Vagina (tissue), 2 donors: ENCODE measurements around the gene ARHGAP32.

ENCODE experiments used
- CTCF ChIP-seq, 3 experiments: fragments of 450-650 bp in 2 of 3; fragments of 200-600 bp in 1 of 3; sonication (generic) in 1 of 3; IDR thresholded peaks; one replicate each; pipeline ENCODE4 v1.5.1; 2017 to 2019; ENCODE audit warnings: antibody characterized with exemption in 3 of 3, mild to moderate bottlenecking in 2 of 3, moderate library complexity in 2 of 3
- POLR2A ChIP-seq, 2 donors: fragments of 450-650 bp; IDR thresholded peaks; one replicate each; pipeline ENCODE4 v1.6.1; 2017; ENCODE audit warnings: antibody characterized with exemption in 2 of 2, mild to moderate bottlenecking in 2 of 2, moderate library complexity in 2 of 2
- POLR2AphosphoS5 ChIP-seq, 2 donors: sonication (generic); formaldehyde crosslinking; IDR thresholded peaks; one replicate each; pipeline ENCODE4 v1.9.0; 2017; ENCODE audit warnings: antibody characterized with exemption in 2 of 2, mild to moderate bottlenecking in 2 of 2, low read depth in 1 of 2; ENCODE audit not compliant: insufficient read depth in 1 of 2

DNA sequence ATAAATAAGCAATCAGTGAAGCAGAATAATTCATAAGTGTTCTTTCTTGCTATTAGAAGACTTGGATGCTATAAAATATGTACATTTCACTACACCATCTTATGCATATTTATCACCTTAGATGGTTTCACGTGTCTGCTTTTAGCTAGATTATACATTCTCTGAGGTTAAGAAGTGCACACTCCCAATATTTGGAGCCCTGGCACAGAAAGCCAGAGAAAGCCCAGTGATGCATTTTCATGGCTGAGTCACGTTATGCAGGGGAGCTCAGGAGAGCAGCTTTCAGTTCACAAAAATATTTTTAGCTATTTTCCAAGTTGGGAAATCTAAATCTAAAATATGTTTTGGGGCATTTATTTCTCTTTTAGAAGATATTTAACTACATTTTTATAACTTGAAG is 244.4 kb downstream of the ARHGAP32 start:
- TF ChIP-seq CTCF (IDR thresholded peaks at IDR 0.05) = no peak
- TF ChIP-seq POLR2A (IDR thresholded peaks at IDR 0.05) = no peak
- TF ChIP-seq POLR2AphosphoS5 (IDR thresholded peaks at IDR 0.05; ENCODE audit: insufficient read depth in 1 of 2, low read depth in 1 of 2) = no peak
